ENCODE results near the gene UCK1.

The UCK1 gene

DNA sequence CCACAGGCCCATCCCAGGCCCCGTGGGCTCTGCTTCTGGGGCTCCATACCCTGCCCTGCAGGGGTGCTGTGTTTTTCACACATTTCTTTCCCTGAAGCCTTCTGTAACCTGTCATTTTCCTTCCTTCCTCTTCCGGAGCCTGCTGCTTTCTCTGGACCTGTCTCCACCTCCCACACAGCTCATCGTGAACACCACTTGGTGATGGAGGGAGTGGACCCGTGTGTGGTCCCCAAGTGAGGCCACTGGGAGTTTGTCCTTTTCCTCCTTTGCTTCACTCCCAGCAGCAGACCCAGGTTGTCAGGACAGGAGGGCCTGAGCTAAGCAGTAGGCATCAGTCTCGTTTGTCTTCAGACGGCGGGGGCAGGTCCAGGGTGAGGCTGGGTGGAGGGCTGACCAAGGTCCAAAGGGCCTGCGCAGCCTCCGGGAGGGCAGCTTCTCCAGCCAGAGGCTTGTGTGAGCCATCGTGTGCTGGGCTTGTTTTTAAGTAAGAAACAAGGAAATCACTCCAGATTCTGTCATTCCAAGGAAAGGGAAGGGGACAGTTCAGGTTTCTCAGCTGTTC is 34.1 kb downstream of the UCK1 start:
- Histone ChIP-seq H3K4me3 (ENCODE audit: low read depth, low read length) (no peak overlapping the region), H3K36me3 (replicated peaks) (peaks cover 74% of the 10 kb centered on the region), H3K27ac (no peak overlapping the region), H3K27me3 (replicated peaks) (no peaks in the 10 kb centered on the region)
- in situ Hi-C loops (cut with HindIII; ENCODE audit: low pct_ligation_motif_present, low sequenced_read_pairs): no loop called here
- no peak for DNase-seq
- TF ChIP-seq, protein P1, sequence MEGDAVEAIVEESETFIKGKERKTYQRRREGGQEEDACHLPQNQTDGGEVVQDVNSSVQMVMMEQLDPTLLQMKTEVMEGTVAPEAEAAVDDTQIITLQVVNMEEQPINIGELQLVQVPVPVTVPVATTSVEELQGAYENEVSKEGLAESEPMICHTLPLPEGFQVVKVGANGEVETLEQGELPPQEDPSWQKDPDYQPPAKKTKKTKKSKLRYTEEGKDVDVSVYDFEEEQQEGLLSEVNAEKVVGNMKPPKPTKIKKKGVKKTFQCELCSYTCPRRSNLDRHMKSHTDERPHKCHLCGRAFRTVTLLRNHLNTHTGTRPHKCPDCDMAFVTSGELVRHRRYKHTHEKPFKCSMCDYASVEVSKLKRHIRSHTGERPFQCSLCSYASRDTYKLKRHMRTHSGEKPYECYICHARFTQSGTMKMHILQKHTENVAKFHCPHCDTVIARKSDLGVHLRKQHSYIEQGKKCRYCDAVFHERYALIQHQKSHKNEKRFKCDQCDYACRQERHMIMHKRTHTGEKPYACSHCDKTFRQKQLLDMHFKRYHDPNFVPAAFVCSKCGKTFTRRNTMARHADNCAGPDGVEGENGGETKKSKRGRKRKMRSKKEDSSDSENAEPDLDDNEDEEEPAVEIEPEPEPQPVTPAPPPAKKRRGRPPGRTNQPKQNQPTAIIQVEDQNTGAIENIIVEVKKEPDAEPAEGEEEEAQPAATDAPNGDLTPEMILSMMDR (IDR thresholded peaks at IDR 0.05; ENCODE audit: low read depth, low read length, missing control alignments): no peak

DNA sequence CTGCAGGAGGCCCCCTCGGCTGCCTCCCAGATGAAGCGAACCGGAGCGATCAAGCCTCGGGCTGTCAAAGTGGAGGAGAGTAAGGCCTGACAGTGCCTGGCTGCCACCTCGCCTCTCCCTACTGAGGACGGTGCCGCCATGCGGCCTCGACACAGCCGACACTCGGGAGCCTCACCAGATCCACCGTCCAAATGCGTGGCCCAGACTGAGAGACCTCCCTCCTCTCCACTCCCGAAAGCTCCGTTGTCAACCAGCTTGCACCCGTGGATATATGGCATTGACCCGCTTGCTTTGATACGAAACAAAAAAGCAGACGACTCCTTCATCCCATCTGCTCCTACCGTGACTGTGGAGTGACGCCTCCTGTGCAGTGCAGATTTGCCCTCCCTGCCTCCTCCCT is 35.3 kb downstream of the UCK1 start:
- Histone ChIP-seq H3K36me3 (replicated peaks) (peaks cover 85% of the 10 kb centered on the region), H3K4me3 (ENCODE audit: low read depth, low read length) (no peak overlapping the region), H3K27me3 (replicated peaks) (no peaks in the 10 kb centered on the region), H3K27ac (no peak overlapping the region)
- TF ChIP-seq, protein P1 (IDR thresholded peaks at IDR 0.05; ENCODE audit: low read depth, low read length, missing control alignments): no peak
- in situ Hi-C loops (cut with HindIII; ENCODE audit: low pct_ligation_motif_present, low sequenced_read_pairs): no loop called here
- DNase-seq: no peak

DNA sequence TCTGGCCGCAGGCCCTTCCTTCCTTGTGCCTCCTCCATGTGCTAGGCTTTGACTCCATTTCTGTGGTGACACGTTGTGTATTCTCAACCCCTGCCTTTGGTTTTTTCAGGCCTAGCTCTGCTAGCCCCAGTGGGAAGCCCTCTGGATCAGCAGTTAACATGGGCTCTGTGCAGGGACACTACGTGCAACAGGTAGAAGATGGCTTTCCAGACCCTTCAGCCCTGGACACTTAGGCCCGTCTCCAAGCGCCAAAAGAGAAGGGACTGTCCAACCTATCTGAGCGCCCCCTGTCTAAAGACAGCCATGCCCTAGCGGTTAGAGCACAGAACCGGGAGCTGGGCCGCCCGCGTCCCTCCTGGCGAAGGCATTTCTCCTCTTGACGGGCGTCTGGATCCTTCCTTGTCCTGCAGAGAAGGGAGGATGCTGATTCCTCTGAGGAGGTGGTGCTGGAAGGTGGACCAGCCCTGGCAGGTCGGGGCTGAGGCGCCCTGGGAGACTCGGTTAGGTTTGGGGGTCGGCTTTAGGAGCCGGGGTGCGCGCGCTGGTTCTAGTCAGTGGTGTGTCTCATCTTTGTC is 36.7 kb downstream of the UCK1 start:
- no peak overlapping the region for H3K4me3 ChIP-seq (ENCODE audit: low read depth, low read length)
- TF ChIP-seq, protein P1 (IDR thresholded peaks at IDR 0.05; ENCODE audit: low read depth, low read length, missing control alignments): no peak
- H3K27me3 ChIP-seq (replicated peaks): no peaks in the 10 kb centered on the region
- no peak for DNase-seq
- H3K36me3 ChIP-seq (replicated peaks): peaks cover 93% of the 10 kb centered on the region
- in situ Hi-C loops (cut with HindIII; ENCODE audit: low pct_ligation_motif_present, low sequenced_read_pairs): no loop called here
- H3K27ac ChIP-seq: no peak overlapping the region

DNA sequence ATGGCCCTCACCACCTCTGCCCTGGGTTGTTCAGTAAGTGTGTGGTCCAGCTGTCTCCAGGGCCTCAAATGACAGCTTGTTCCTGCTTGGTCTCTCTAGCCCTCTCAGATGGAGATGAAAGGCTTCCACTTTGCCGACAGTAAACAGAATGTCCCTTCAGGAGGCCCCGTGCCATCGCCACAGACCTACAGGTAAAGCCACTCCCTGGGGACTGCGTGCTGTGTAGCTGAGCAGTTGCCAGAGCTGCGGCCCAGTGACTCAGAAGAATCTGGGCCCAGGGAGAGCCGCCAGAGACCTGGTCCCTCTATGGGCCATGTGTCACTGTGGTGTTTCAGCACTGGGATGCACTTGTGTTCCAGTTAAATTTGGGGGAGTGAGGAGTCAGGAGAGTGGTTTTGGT is 39.0 kb downstream of the UCK1 start:
- in situ Hi-C loops (cut with HindIII; ENCODE audit: low pct_ligation_motif_present, low sequenced_read_pairs): no loop called here
- TF ChIP-seq, protein P1 (IDR thresholded peaks at IDR 0.05; ENCODE audit: low read depth, low read length, missing control alignments): no peak
- Histone ChIP-seq H3K4me3 (ENCODE audit: low read depth, low read length) (no peak overlapping the region), H3K27me3 (replicated peaks) (no peaks in the 10 kb centered on the region), H3K36me3 (replicated peaks) (peaks cover 96% of the 10 kb centered on the region), H3K27ac (no peak overlapping the region)
- no peak for DNase-seq

DNA sequence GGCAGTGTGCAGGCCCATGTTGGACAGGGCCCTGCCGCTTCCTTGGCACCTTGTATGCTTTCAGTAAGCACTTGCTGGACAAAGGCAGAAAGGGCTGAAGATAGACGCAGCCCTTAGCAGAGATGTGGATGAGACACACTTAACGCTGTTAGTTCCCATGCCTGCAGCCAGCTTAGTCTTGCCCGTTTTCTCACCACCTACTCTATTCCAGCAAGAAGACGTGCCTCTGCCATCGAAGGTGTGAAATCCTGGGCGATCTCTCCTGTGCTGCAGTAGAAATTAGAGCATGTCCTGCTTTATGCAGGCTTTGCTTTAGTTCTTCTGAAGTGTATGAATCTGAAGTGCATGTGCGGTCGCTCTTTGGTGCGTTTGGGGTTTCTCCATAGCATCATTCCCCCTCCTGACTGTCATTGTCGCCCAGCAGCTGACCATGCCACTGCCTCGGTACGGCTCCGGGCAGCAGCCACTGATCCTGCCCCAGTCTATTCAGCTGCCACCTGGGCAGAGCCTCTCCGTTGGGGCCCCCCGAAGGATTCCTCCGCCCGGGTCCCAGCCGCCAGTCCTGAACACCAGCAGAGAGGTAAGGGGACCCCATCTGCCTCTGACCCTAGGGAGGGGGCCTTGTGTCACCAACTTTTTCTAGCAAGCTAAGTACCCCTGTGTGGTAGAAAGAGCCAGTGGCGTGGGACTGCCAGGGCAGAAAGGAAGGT is 39.9 kb downstream of the UCK1 start:
- Histone ChIP-seq H3K27me3 (replicated peaks) (no peaks in the 10 kb centered on the region), H3K27ac (no peak overlapping the region), H3K4me3 (ENCODE audit: low read depth, low read length) (no peak overlapping the region), H3K36me3 (replicated peaks) (peaks cover 96% of the 10 kb centered on the region)
- TF ChIP-seq, protein P1 (IDR thresholded peaks at IDR 0.05; ENCODE audit: low read depth, low read length, missing control alignments): no peak
- in situ Hi-C loops (cut with HindIII; ENCODE audit: low pct_ligation_motif_present, low sequenced_read_pairs): no loop called here
- DNase-seq: no peak

Measured in brain microvascular endothelial cell (primary cell).